ENCODE results near the gene THSD7A.

The THSD7A gene

DNA sequence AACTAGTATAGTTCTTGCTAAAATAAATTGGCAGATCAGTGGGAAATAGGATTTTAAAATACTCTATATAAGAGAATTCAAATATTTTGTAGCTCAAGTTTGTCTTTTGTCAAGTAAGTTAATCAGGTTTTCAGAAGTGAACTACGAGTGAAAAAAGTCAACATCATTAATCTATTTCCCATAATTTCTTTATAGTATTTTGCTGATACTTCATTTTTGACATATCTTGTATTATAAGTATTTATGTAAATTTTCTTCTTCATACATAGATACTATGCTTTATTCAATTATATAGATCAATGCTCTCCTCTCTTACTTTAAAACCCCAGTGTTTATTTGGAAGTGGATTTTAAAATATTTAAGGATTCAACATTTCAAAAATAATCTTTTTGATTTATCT is 360.7 kb downstream of the THSD7A start:
- H3K9ac ChIP-seq (ENCODE audit: low read length): no peak overlapping the region
- no peak overlapping the region for H3K4me2 ChIP-seq (ENCODE audit: low read depth, low read length)
- H3K36me3 ChIP-seq (replicated peaks; ENCODE audit: insufficient read depth, low read length): no peaks in the 10 kb centered on the region
- DNase-seq: no peak
- no peaks in the 10 kb centered on the region for H3K27me3 ChIP-seq (replicated peaks; ENCODE audit: insufficient read depth, low read length)
- H4K20me1 ChIP-seq (ENCODE audit: insufficient read depth, low read length): no peaks in the 10 kb centered on the region; the same call in 1 of the 2 replicates
- no peaks in the 10 kb centered on the region for H3K4me1 ChIP-seq (ENCODE audit: low read length)
- H3K9me3 ChIP-seq (replicated peaks; ENCODE audit: insufficient read depth, low read length): no peaks in the 10 kb centered on the region
- H2AFZ ChIP-seq (ENCODE audit: low read length): no peak overlapping the region
- H3K27ac ChIP-seq (ENCODE audit: low read length): no peak overlapping the region
- no peak for TF ChIP-seq CTCF (IDR thresholded peaks at IDR 0.05; ENCODE audit: low read length)
- no peak for TF ChIP-seq EZH2phosphoT487 (IDR thresholded peaks at IDR 0.05; ENCODE audit: low read length)
- TF ChIP-seq EZH2 (optimal IDR thresholded peaks at IDR 0.05; ENCODE audit: low read depth, low read length): no peak
- H3K9me2 ChIP-seq (replicated peaks; ENCODE audit: insufficient read depth, low read length): no peaks in the 10 kb centered on the region
- no peaks in the 10 kb centered on the region for H3K79me2 ChIP-seq (ENCODE audit: low read length)
- H3K4me3 ChIP-seq (ENCODE audit: low read length): no peak overlapping the region
- H3F3A ChIP-seq (ENCODE audit: insufficient read depth, low read length): no peaks in the 10 kb centered on the region

GRCh38 chr7:11469028-11469745 is 362.8 kb downstream of the THSD7A start:
- Histone ChIP-seq H3K27me3 (replicated peaks; ENCODE audit: insufficient read depth, low read length) (no peaks in the 10 kb centered on the region), H3K79me2 (ENCODE audit: low read length) (no peaks in the 10 kb centered on the region), H3K9ac (ENCODE audit: low read length) (no peak overlapping the region), H3K4me3 (ENCODE audit: low read length) (no peak overlapping the region), H3K9me3 (replicated peaks; ENCODE audit: insufficient read depth, low read length) (no peaks in the 10 kb centered on the region), H3F3A (ENCODE audit: insufficient read depth, low read length) (no peaks in the 10 kb centered on the region), H3K4me2 (ENCODE audit: low read depth, low read length) (no peak overlapping the region), H3K27ac (ENCODE audit: low read length) (no peak overlapping the region), H4K20me1 (ENCODE audit: insufficient read depth, low read length) (no peaks in the 10 kb centered on the region), H3K36me3 (replicated peaks; ENCODE audit: insufficient read depth, low read length) (no peaks in the 10 kb centered on the region), H2AFZ (ENCODE audit: low read length) (no peak overlapping the region), H3K4me1 (ENCODE audit: low read length) (no peaks in the 10 kb centered on the region), H3K9me2 (replicated peaks; ENCODE audit: insufficient read depth, low read length) (no peaks in the 10 kb centered on the region)
- DNase-seq: no peak
- TF ChIP-seq CTCF (IDR thresholded peaks at IDR 0.05; ENCODE audit: low read length) (no peak), EZH2phosphoT487 (IDR thresholded peaks at IDR 0.05; ENCODE audit: low read length) (no peak), EZH2 (optimal IDR thresholded peaks at IDR 0.05; ENCODE audit: low read depth, low read length) (no peak)

DNA sequence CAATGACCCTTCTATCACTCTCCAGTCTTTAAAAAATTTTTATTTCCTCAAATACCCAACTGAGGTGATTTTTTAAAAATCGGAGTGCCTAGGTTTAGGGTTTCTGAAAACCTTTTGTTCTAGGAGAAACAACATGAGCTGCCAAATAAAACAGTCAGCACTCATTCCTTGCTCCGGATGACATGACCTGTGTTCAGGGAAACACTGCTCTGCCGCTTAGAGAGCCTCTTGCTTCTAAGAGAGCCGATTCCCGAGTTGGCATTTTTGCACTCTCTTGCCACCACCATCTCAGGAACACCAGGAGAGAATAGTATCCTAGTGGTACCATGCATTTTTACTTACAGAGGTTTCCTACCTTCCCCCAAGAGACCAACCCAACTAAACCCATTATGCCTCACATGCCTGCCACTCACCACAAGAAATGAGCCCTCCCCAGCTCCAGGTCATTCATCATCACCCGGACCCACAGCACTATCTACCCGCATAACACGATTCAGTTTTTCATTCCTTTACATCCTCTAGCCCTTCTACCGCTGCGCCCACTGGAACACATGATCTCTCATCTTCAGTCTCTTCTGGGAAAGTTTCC is 365.4 kb downstream of the THSD7A start:
- Histone ChIP-seq H3K9me2 (replicated peaks; ENCODE audit: insufficient read depth, low read length) (no peaks in the 10 kb centered on the region), H4K20me1 (ENCODE audit: insufficient read depth, low read length) (no peaks in the 10 kb centered on the region), H3K4me3 (ENCODE audit: low read length) (no peak overlapping the region), H3K9ac (ENCODE audit: low read length) (no peak overlapping the region), H3K4me2 (ENCODE audit: low read depth, low read length) (no peak overlapping the region), H3K4me1 (ENCODE audit: low read length) (no peaks in the 10 kb centered on the region), H3K27me3 (replicated peaks; ENCODE audit: insufficient read depth, low read length) (no peaks in the 10 kb centered on the region), H3F3A (ENCODE audit: insufficient read depth, low read length) (no peaks in the 10 kb centered on the region), H3K27ac (ENCODE audit: low read length) (no peak overlapping the region), H3K79me2 (ENCODE audit: low read length) (no peaks in the 10 kb centered on the region), H2AFZ (ENCODE audit: low read length) (no peak overlapping the region), H3K9me3 (replicated peaks; ENCODE audit: insufficient read depth, low read length) (no peaks in the 10 kb centered on the region), H3K36me3 (replicated peaks; ENCODE audit: insufficient read depth, low read length) (no peaks in the 10 kb centered on the region)
- no peak for DNase-seq
- no peak for TF ChIP-seq CTCF (IDR thresholded peaks at IDR 0.05; ENCODE audit: low read length)
- TF ChIP-seq EZH2phosphoT487 (IDR thresholded peaks at IDR 0.05; ENCODE audit: low read length): no peak
- TF ChIP-seq EZH2 (optimal IDR thresholded peaks at IDR 0.05; ENCODE audit: low read depth, low read length): no peak
